Measurements from ENCODE around the gene OPCML. TPM values are rescaled to one million over a fixed set of nuclear protein-coding genes. Genes with fewer than 3 reads are reported as not detected.

Gene OPCML
- total RNA-seq, 1 donor from 2014 or later, result 4.1 TPM

DNA sequence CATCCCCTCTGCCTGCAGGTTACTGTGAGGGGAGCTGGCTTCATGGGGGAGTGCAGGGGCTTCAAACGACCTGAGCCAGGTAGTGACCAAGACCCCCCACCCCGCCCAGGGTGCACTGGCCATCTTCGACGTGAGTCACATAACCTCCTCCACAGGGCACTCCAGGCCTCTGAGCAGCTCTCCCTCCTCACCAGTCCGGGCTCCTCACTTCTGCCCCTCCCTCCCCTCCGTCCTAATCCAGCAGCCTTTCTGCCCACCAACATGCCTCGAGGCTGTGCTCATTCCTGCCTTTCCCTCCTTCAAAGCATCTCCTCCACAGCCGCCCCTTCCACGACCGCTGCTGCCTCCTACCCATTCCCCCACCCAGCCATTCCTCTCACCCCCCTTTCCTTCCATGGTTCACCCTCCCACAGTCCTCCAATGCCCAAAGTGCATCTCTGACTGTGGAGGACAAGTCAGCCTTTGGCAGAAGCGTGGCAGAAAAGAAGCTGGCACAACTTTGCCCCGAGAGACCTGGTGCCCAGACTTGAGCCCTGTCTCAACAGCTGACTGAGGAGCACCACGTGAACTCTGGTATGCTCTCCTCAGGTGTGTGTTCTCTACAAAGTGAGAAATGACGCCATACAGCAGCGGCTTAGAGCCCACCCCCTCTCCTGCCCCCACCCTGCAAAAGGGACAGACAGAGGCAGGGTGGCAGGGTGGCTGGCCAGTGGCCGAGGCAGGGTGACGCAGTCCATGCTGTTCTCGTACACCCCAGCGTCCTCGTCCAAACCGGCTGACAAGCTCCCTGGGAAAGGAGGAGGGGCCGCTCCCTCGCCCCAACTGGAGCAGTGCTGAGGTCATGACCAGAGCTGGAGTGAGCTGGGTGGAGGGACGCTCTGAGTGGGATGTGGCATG is 30.4 kb downstream of the OPCML start:
- Mint-ChIP-seq H3K4me3 (ENCODE audit: unreplicated experiment) (no peak overlapping the region), H3K4me1 (ENCODE audit: unreplicated experiment) (peaks cover 40% of the 10 kb centered on the region)
- DNase-seq (ENCODE audit: low spot score), result no peak

DNA sequence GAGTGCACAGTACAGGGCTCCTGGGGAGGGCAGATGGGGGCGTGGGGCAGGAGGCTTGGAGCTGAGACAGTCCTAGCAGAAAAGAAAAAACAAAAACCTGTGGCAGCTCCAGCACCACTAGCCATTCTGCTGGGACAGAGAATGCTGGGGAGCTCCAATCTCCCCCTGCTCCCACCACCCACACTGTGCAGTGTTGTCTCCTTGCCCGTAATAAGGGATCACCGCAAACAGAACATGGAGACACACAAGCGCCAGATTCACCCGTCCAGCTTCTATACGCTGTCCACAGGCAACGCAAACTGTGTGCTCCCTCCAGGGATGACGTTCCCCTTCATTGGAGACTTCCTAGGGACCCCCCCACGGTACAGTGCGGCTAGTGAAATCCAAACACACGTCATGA is 31.4 kb downstream of the OPCML start:
- no peaks in the 10 kb centered on the region for H3K9me3 Mint-ChIP-seq (ENCODE audit: unreplicated experiment)
- peaks cover 5% of the 10 kb centered on the region for H3K27me3 Mint-ChIP-seq (ENCODE audit: unreplicated experiment)
- TF ChIP-seq, protein P1, sequence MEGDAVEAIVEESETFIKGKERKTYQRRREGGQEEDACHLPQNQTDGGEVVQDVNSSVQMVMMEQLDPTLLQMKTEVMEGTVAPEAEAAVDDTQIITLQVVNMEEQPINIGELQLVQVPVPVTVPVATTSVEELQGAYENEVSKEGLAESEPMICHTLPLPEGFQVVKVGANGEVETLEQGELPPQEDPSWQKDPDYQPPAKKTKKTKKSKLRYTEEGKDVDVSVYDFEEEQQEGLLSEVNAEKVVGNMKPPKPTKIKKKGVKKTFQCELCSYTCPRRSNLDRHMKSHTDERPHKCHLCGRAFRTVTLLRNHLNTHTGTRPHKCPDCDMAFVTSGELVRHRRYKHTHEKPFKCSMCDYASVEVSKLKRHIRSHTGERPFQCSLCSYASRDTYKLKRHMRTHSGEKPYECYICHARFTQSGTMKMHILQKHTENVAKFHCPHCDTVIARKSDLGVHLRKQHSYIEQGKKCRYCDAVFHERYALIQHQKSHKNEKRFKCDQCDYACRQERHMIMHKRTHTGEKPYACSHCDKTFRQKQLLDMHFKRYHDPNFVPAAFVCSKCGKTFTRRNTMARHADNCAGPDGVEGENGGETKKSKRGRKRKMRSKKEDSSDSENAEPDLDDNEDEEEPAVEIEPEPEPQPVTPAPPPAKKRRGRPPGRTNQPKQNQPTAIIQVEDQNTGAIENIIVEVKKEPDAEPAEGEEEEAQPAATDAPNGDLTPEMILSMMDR (IDR thresholded peaks at IDR 0.05; ENCODE audit: unreplicated experiment), result no peak
- H3K4me3 Mint-ChIP-seq (ENCODE audit: unreplicated experiment), result no peak overlapping the region
- H3K27ac Mint-ChIP-seq (ENCODE audit: unreplicated experiment), result no peak overlapping the region
- no peaks in the 10 kb centered on the region for H3K36me3 Mint-ChIP-seq (ENCODE audit: low read depth, unreplicated experiment)
- DNase-seq (ENCODE audit: low spot score), result no peak
- peaks cover 34% of the 10 kb centered on the region for H3K4me1 Mint-ChIP-seq (ENCODE audit: unreplicated experiment)

More for the DNA sequence above, 30.4 kb downstream of the OPCML start:
- Mint-ChIP-seq H3K9me3 (ENCODE audit: unreplicated experiment) (no peaks in the 10 kb centered on the region), H3K27ac (ENCODE audit: unreplicated experiment) (no peak overlapping the region), H3K36me3 (ENCODE audit: low read depth, unreplicated experiment) (no peaks in the 10 kb centered on the region), H3K27me3 (ENCODE audit: unreplicated experiment) (peaks cover 5% of the 10 kb centered on the region)
- TF ChIP-seq, protein P1 (IDR thresholded peaks at IDR 0.05; ENCODE audit: unreplicated experiment), result no peak

DNA sequence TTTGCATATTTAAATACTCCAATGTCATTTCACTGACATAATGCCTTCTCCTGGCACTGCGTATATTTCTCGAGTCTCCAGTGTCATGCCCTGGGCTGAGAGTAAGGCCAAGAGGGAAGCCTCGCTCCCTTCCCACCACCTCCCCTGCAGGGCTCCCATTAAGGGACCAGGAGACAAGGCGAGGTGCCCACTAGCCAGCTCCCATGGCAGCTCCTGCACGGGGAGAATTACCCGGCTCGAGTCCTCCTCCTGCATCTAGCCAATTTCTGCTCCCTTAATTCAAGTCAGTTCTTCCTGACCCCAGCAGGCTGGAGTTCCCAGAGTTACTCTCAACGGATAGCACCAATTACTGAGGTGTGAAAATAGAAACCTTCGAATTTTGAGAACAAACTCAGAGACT is 31.9 kb downstream of the OPCML start:
- Mint-ChIP-seq H3K27me3 (ENCODE audit: unreplicated experiment) (peaks cover 5% of the 10 kb centered on the region), H3K4me1 (ENCODE audit: unreplicated experiment) (peaks cover 29% of the 10 kb centered on the region), H3K36me3 (ENCODE audit: low read depth, unreplicated experiment) (no peaks in the 10 kb centered on the region), H3K27ac (ENCODE audit: unreplicated experiment) (no peak overlapping the region), H3K4me3 (ENCODE audit: unreplicated experiment) (no peak overlapping the region), H3K9me3 (ENCODE audit: unreplicated experiment) (no peaks in the 10 kb centered on the region)
- TF ChIP-seq, protein P1 (IDR thresholded peaks at IDR 0.05; ENCODE audit: unreplicated experiment), result no peak
- DNase-seq (ENCODE audit: low spot score), result no peak

DNA sequence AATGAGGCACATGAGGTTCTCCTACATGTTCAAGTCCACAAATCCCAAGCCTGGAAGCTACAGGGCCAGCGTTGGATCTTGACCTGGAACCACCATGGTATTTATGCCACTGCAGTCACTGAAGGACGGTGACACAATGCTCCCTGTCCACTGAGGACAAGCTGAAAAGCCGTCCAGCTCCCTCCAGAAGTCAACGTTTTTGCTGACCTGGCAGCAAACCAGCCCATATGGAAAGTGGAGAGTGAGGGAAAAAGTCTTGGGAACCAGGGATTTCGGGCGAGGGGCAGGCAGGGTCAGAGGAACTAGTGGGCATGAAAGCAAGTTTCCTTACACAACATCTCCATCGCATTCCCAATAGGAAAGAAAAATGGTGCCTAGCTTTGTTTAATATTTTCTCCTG is 33.3 kb downstream of the OPCML start:
- H3K4me3 Mint-ChIP-seq (ENCODE audit: unreplicated experiment), result no peak overlapping the region
- no peak overlapping the region for H3K27ac Mint-ChIP-seq (ENCODE audit: unreplicated experiment)
- no peak for DNase-seq (ENCODE audit: low spot score)
- H3K9me3 Mint-ChIP-seq (ENCODE audit: unreplicated experiment), result no peaks in the 10 kb centered on the region
- H3K4me1 Mint-ChIP-seq (ENCODE audit: unreplicated experiment), result peaks cover 22% of the 10 kb centered on the region
- TF ChIP-seq, protein P1 (IDR thresholded peaks at IDR 0.05; ENCODE audit: unreplicated experiment), result no peak
- peaks cover 5% of the 10 kb centered on the region for H3K27me3 Mint-ChIP-seq (ENCODE audit: unreplicated experiment)
- H3K36me3 Mint-ChIP-seq (ENCODE audit: low read depth, unreplicated experiment), result no peaks in the 10 kb centered on the region

DNA sequence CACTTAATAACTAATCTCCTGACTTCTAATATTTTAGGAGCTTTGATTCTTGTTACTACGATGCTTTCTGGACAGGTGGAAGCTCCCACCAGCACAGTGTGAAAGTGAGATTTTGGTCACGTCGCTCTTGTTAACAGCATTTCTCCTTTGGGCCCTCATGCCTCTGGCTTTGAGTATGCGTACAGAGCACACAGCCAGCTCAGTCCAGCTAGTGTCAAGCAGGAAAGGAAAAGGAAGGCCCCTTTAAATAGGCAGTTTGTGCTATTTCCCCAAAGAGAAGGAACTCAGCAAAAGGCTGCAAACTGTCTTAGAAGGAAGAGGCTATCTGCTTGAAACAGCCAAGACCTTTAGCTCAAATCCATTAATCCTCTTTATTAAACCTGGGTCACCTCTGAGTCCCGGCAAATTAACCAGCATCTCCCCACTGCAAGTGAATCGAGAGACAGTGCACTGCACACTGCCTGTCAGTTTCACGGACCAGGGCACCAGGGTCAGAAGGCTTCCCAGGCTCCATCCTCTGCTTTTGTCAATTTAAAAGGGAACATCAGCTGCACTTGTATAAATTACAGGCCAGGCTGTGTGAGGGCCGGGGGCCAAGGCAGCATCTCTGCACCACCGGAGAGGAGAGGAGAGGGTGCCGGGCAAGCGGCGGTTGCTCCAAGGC is 34.7 kb downstream of the OPCML start:
- no peaks in the 10 kb centered on the region for H3K27me3 Mint-ChIP-seq (ENCODE audit: unreplicated experiment)
- no peak for DNase-seq (ENCODE audit: low spot score)
- no peaks in the 10 kb centered on the region for H3K36me3 Mint-ChIP-seq (ENCODE audit: low read depth, unreplicated experiment)
- H3K27ac Mint-ChIP-seq (ENCODE audit: unreplicated experiment), result no peak overlapping the region
- TF ChIP-seq, protein P1 (IDR thresholded peaks at IDR 0.05; ENCODE audit: unreplicated experiment), result no peak
- H3K4me3 Mint-ChIP-seq (ENCODE audit: unreplicated experiment), result no peak overlapping the region
- no peaks in the 10 kb centered on the region for H3K9me3 Mint-ChIP-seq (ENCODE audit: unreplicated experiment)
- H3K4me1 Mint-ChIP-seq (ENCODE audit: unreplicated experiment), result peaks cover 13% of the 10 kb centered on the region
